Posterior cingulate gyrus (tissue), 11 donors: ENCODE results near the gene G6PC1.

Experiments used
- DNase-seq, 10 donors: peaks; one replicate each; pipeline versions ENCODE4 v3.0.0 to v3.0.0-alpha.2; 2020 to 2021; ENCODE audit warnings: mixed read lengths in 3 of 10
- intact Hi-C: fragments of 100-400 bp; cut with DNase I; formaldehyde crosslinking; loops from one replicate; pipeline ENCODE4 v1.15.1; 2023

The G6PC1 gene

GRCh38 chr17:42928714-42929496 is 28.3 kb downstream of the G6PC1 start:
- intact Hi-C loops: no loop called here
- DNase-seq: peak in 1 of 10 donors; percentile 22

- intact Hi-C loops: no loop called here
- no peak for DNase-seq
These were observed 28.9 kb downstream of the G6PC1 start for GRCh38 chr17:42929497-42929844.

- intact Hi-C loops: loop anchor here (2.0 kb wide), 1 partner anchor 95 kb away; no protein-coding TSS in a partner anchor
- peak in 8 of 10 donors; percentile 17 to 90 (median 33) for DNase-seq
These were observed 37.4 kb downstream of the G6PC1 start for GRCh38 chr17:42937712-42938596.

- no peak for DNase-seq
- intact Hi-C loops: no loop called here
These were observed 43.6 kb downstream of the G6PC1 start for GRCh38 chr17:42944211-42944610.

GRCh38 chr17:42946812-42947211 is 46.2 kb downstream of the G6PC1 start:
- no peak for DNase-seq
- intact Hi-C loops: no loop called here

GRCh38 chr17:42950044-42950783 is 49.6 kb downstream of the G6PC1 start:
- intact Hi-C loops: no loop called here
- peak in 1 of 10 donors; percentile 24 for DNase-seq
